COLO668 (cell line): ENCODE results near the gene SOX9.

Source experiments
- DNase-seq: peaks from one replicate; lab custom pipeline; 2025; ENCODE audit not compliant: unreplicated experiment; lab: John Stamatoyannopoulos, UW

SOX9 gene

GRCh38 chr17:72158895-72159885 lies 38.4 kb downstream of the SOX9 start:
- no peak for DNase-seq

GRCh38 chr17:72162569-72162968 lies 41.7 kb downstream of the SOX9 start:
- no peak for DNase-seq

- DNase-seq, result no peak
Observed at GRCh38 chr17:72163474-72163873, 42.7 kb downstream of the SOX9 start.

GRCh38 chr17:72164158-72164739 lies 43.4 kb downstream of the SOX9 start:
- DNase-seq, result no peak

GRCh38 chr17:72165192-72165866 lies 44.5 kb downstream of the SOX9 start:
- no peak for DNase-seq

GRCh38 chr17:72165867-72166439 lies 45.1 kb downstream of the SOX9 start:
- no peak for DNase-seq

- no peak for DNase-seq
Observed at GRCh38 chr17:72167593-72167992, 46.8 kb downstream of the SOX9 start.

- DNase-seq, result no peak
Observed at GRCh38 chr17:72169823-72170222, 49.0 kb downstream of the SOX9 start.

- no peak for DNase-seq
Observed at GRCh38 chr17:72171703-72172667, 51.2 kb downstream of the SOX9 start.

- peak; percentile 74 for DNase-seq
Observed at GRCh38 chr17:72173499-72174116, 52.8 kb downstream of the SOX9 start.

GRCh38 chr17:72175263-72175662 lies 54.4 kb downstream of the SOX9 start:
- DNase-seq, result peak; percentile 13
